K562 (cell line): ENCODE results near the gene OCA2. TPM values are rescaled to one million over a fixed set of nuclear protein-coding genes. Genes with fewer than 3 reads are reported as not detected.

ENCODE experiments used
- ATAC-seq: fragments of 200-7000 bp; cut with Tn5 transposase; 3 replicates; pipeline ENCODE4 v1.9.1; 2020; ENCODE audit warnings: moderate library complexity
- BruUV-seq: library from RNA; stranded (reverse); fragments of 400-500 nt; replicated peaks from 2 replicates; lab custom pipeline; 2021; lab: Mats Ljungman, UMichigan
- CTCF ChIA-PET: fragments of 300-600 bp; formaldehyde crosslinking; extraction: SDS; loops from one replicate; lab custom pipeline; 2021; ENCODE audit warnings: low intra/inter-chr PET ratio; lab: Yijun Ruan, JAX
- POLR2A ChIA-PET: fragments of 300-600, 350-650 bp; sonication (Branson Sonifier 250); formaldehyde crosslinking; extraction: SDS; loops from one replicate; lab custom pipeline; 2021; ENCODE audit warnings: antibody characterized with exemption, inconsistent platforms; lab: Yijun Ruan, JAX
- DNase-seq, 4 experiments: peaks; one replicate each; pipeline versions ENCODE4 v3.0.0 to v3.0.0-alpha.2; 2011 to 2018; ENCODE audit warnings: low spot score in 3 of 4, mixed read lengths in 3 of 4; ENCODE audit errors: extremely low read depth in 1 of 4
- FAIRE-seq: peaks from 2 replicates; lab custom pipeline; 2011; peaks lifted over from hg19 to GRCh38; lab: Jason Lieb, UNC
- H2AFZ ChIP-seq: 2 replicates; pipeline ENCODE4 v1.6.0; 2011; ENCODE audit warnings: low read depth, low read length, control low read depth, inconsistent platforms
- H3K27ac ChIP-seq: fragments of 200-600 bp; 3 replicates; pipeline ENCODE4 v1.8.0; 2011; ENCODE audit warnings: low read depth, mild to moderate bottlenecking, control low read depth, inconsistent platforms, low read length, moderate library complexity, mixed read lengths; ENCODE audit errors: extremely low read depth
- H3K27me3 ChIP-seq, 2 experiments: fragments of 300-600 bp in 1 of 2; 2 replicates in 1 of 2; 3 replicates in 1 of 2; pipeline versions ENCODE4 v1.6.0 to v1.8.0; 2011; ENCODE audit warnings: inconsistent platforms in 2 of 2, low read length in 2 of 2, mild to moderate bottlenecking in 1 of 2, mixed read lengths in 1 of 2, moderate library complexity in 1 of 2; ENCODE audit not compliant: control insufficient read depth in 2 of 2, insufficient read depth in 2 of 2
- H3K36me3 ChIP-seq: fragments of 300-600 bp; 3 replicates; pipeline ENCODE4 v1.8.0; 2011; ENCODE audit warnings: mild to moderate bottlenecking, low read length, inconsistent platforms; ENCODE audit not compliant: control insufficient read depth, insufficient read depth
- H3K4me1 ChIP-seq, 2 experiments: fragments of 200-600 bp in 1 of 2; replicated peaks in 1 of 2; 2 replicates in 1 of 2; 3 replicates in 1 of 2; pipeline versions ENCODE4 v1.5.1 to v1.8.0; 2011; ENCODE audit warnings: inconsistent platforms in 2 of 2, low read length in 2 of 2, mild to moderate bottlenecking in 1 of 2, mixed read lengths in 1 of 2, moderate library complexity in 1 of 2; ENCODE audit not compliant: control insufficient read depth in 2 of 2, insufficient read depth in 2 of 2
- H3K4me2 ChIP-seq: 2 replicates; pipeline ENCODE4 v1.6.1; 2011; ENCODE audit warnings: low read length, control low read depth, inconsistent platforms, mixed read lengths; ENCODE audit not compliant: insufficient read depth
- H3K4me3 ChIP-seq: fragments of 200-600 bp; sonication (generic), shearing (Covaris generic); 2 replicates; pipeline ENCODE4 v1.5.1; 2016; ENCODE audit warnings: control low read depth, inconsistent platforms
- H3K79me2 ChIP-seq: fragments of 200-600 bp; 3 replicates; pipeline ENCODE4 v1.8.0; 2011; ENCODE audit warnings: low read length, inconsistent platforms; ENCODE audit not compliant: control insufficient read depth, insufficient read depth
- H3K9ac ChIP-seq, 2 experiments: 2 replicates each; pipeline versions ENCODE4 v1.6.0 to v1.6.1; 2011; ENCODE audit warnings: low read depth in 2 of 2, low read length in 2 of 2, control low read depth in 1 of 2, inconsistent platforms in 1 of 2, mild to moderate bottlenecking in 1 of 2, mixed read lengths in 1 of 2; ENCODE audit not compliant: insufficient read depth in 1 of 2
- H3K9me1 ChIP-seq: one replicate; pipeline ENCODE4 v1.6.0; 2011; ENCODE audit warnings: inconsistent platforms, mild to moderate bottlenecking, low read length, moderate library complexity; ENCODE audit not compliant: control insufficient read depth, insufficient read depth
- H3K9me3 ChIP-seq: replicated peaks from 2 replicates; pipeline ENCODE4 v1.5.1; 2011; ENCODE audit warnings: low read depth, low read length, inconsistent platforms; ENCODE audit not compliant: control insufficient read depth, insufficient read depth
- H4K20me1 ChIP-seq: replicated peaks from 2 replicates; pipeline ENCODE4 v1.6.1; 2011; ENCODE audit warnings: low read length, inconsistent platforms, mixed read lengths; ENCODE audit not compliant: control insufficient read depth, insufficient read depth
- ARNT ChIP-seq, 2 experiments: fragments of 450-650 bp; IDR thresholded peaks; 2 replicates each; pipeline ENCODE4 v1.6.1; 2016; ENCODE audit warnings: mild to moderate bottlenecking in 1 of 2
- DLX4 ChIP-seq: fragments of 250-450 bp; sonication (Bioruptor Pico); IDR thresholded peaks from 2 replicates; pipeline ENCODE4 v1.6.1; 2021; ENCODE audit warnings: mild to moderate bottlenecking
- E2F3 ChIP-seq: fragments of 250-450 bp; sonication (Bioruptor Pico); IDR thresholded peaks from 2 replicates; pipeline ENCODE4 v1.4.0; 2020; ENCODE audit warnings: mild to moderate bottlenecking
- HDAC6 ChIP-seq: IDR thresholded peaks from 2 replicates; pipeline ENCODE4 v1.6.1; 2012; ENCODE audit warnings: low read depth, mild to moderate bottlenecking, control low read depth, inconsistent platforms, low read length, moderate library complexity
- JUND ChIP-seq, 2 experiments: IDR thresholded peaks; 2 replicates in 1 of 2; 3 replicates in 1 of 2; pipeline ENCODE4 v1.6.1; 2011; ENCODE audit warnings: borderline replicate concordance in 2 of 2, low read depth in 2 of 2, low read length in 2 of 2, improper control_type of control experiment in 1 of 2, missing biosample characterization in 1 of 2, missing genetic modification characterization in 1 of 2, missing genetic modification reagents in 1 of 2
- PCBP1 ChIP-seq: fragments of 200-400 bp; formaldehyde crosslinking; IDR thresholded peaks from 2 replicates; pipeline ENCODE4 v1.6.1; 2018; ENCODE audit warnings: mild to moderate bottlenecking, low read depth, low read length; ENCODE audit not compliant: poor library complexity, severe bottlenecking
- SNRNP70 ChIP-seq: fragments of 200-400 bp; formaldehyde crosslinking; optimal IDR thresholded peaks from 2 replicates; pipeline ENCODE3; 2017; ENCODE audit warnings: low read depth, low read length
- SP2 ChIP-seq: IDR thresholded peaks from 2 replicates; pipeline ENCODE4 v1.6.1; 2011; ENCODE audit warnings: mild to moderate bottlenecking, low read depth, low read length, moderate library complexity; ENCODE audit not compliant: poor library complexity, severe bottlenecking; ENCODE audit errors: extremely low read depth
- TARDBP ChIP-seq: fragments of 450-650 bp; IDR thresholded peaks from 2 replicates; pipeline ENCODE4 v1.6.1; 2016
- TRIM25 ChIP-seq: fragments of 450-650 bp; IDR thresholded peaks from 2 replicates; pipeline ENCODE4 v1.7.0; 2016; ENCODE audit warnings: borderline replicate concordance
- ZBTB17 ChIP-seq: fragments of 450-650 bp; formaldehyde crosslinking; IDR thresholded peaks from 2 replicates; pipeline ENCODE4 v1.4.0; 2020; ENCODE audit warnings: mild to moderate bottlenecking
- ZC3H4 ChIP-seq: sonication (generic); formaldehyde crosslinking; IDR thresholded peaks from 2 replicates; pipeline ENCODE4 v1.9.0; 2021; ENCODE audit warnings: missing genetic modification reagents, borderline replicate concordance
- ZNF282 ChIP-seq: sonication (generic); formaldehyde crosslinking; IDR thresholded peaks from 2 replicates; pipeline ENCODE4 v1.8.1; 2023; ENCODE audit warnings: missing genetic modification reagents
- ZNF316 ChIP-seq: fragments of 450-650 bp; IDR thresholded peaks from 2 replicates; pipeline ENCODE4 v1.6.1; 2016
- ZNF444 ChIP-seq: fragments of 250-450 bp; sonication (Bioruptor Pico); IDR thresholded peaks from 2 replicates; pipeline ENCODE4 v1.4.0; 2020; ENCODE audit warnings: mild to moderate bottlenecking, moderate library complexity
- ZNF766 ChIP-seq: fragments of 200-800 bp; sonication (Bioruptor generic); conservative IDR thresholded peaks from 2 replicates; pipeline ENCODE4 v1.6.1; 2016; ENCODE audit warnings: missing genetic modification characterization, missing compliant biosample characterization
- WGBS: fragments of 100-300 bp; shearing (Covaris generic); methylation state at CpG from one replicate; pipeline ENCODE4 v1.1.6; 2016; ENCODE audit warnings: low coverage, mixed read lengths; ENCODE audit not compliant: insufficient coverage; ENCODE audit errors: missing lambda C conversion rate; 5-methylcytosine and 5-hydroxymethylcytosine counted together
- in situ Hi-C: fragments of 300-500 bp; cut with MboI; formaldehyde crosslinking; loops from 4 replicates; pipeline ENCODE4 v1.15.0; 2018; ENCODE audit warnings: inconsistent platforms, mixed read lengths
- intact Hi-C: fragments of 100-400 bp; cut with micrococcal nuclease; formaldehyde crosslinking; loops from 2 replicates; pipeline ENCODE4 v1.14.2; 2022
- polyA plus RNA-seq, 8 experiments: library from polyadenylated mRNA; depleted of rRNA in 4 of 8; stranded (reverse) in 5 of 8; unstranded in 3 of 8; fragments of >200 nt; fragmentation: Nextera tagmentation in 2 of 8; fragmentation: Illumina TruSeq in 1 of 8; extraction: Ambion mirVana in 2 of 8; extraction: Trizol in 1 of 8; gene quantifications; 2 replicates each; pipeline versions ENCODE4 v1.2.1 to v1.2.3, GENCODE V29; 2011 to 2014; ENCODE audit warnings: inconsistent platforms in 1 of 8, missing spikeins in 1 of 8
- total RNA-seq, 7 experiments: library from RNA; depleted of rRNA in 6 of 7; stranded (reverse); fragments of >200 nt in 6 of 7; fragmentation: Illumina TruSeq in 2 of 7; extraction: Trizol in 2 of 7; gene quantifications; 2 replicates each; pipeline versions ENCODE4 v1.2.1 to v1.2.3, GENCODE V29; 2011 to 2021; ENCODE audit warnings: low replicate concordance in 1 of 7

Gene OCA2
- total and polyA plus RNA-seq, 9 of the 15 experiments (the other 6 are each of a cell fraction or from before 2014, with no cell fraction given) = 0.07 to 0.59 (median 0.17) TPM; not detected in 1

GRCh38 chr15:27903405-27903804 is 195.7 kb downstream of the OCA2 start:
- Histone ChIP-seq H3K79me2 (no peaks in the 10 kb centered on the region), H3K9me3 (no peaks in the 10 kb centered on the region), H4K20me1 (no peaks in the 10 kb centered on the region), H3K27ac (no peak overlapping the region), H3K4me3 (no peak overlapping the region), H3K27me3 (peaks cover 13 to 29% of the 10 kb centered on the region in 2 experiments; a peak in 4 of 5 replicates), H3K9ac (no peak overlapping the region), H3K36me3 (no peaks in the 10 kb centered on the region), H2AFZ (no peak overlapping the region), H3K4me2 (no peak overlapping the region), H3K4me1 (peaks cover 0 to 7% of the 10 kb centered on the region in 2 experiments; a peak in 1 of 5 replicates), H3K9me1 (no peaks in the 10 kb centered on the region)
- DNase-seq = no peak
- no peak for TF ChIP-seq ZNF766
- no peak for TF ChIP-seq E2F3 (CRISPR knock-in tag)
- TF ChIP-seq PCBP1 = no peak
- no peak for TF ChIP-seq JUND (IDR thresholded peaks at IDR 0.05; ENCODE audit: borderline replicate concordance, low read depth, low read length)
- no peak for TF ChIP-seq JUND (tag; IDR thresholded peaks at IDR 0.05; ENCODE audit: borderline replicate concordance, low read depth, low read length)
- no peak for TF ChIP-seq ZNF316
- no peak for TF ChIP-seq TARDBP
- no peak for TF ChIP-seq DLX4 (CRISPR knock-in tag)
- no peak for TF ChIP-seq ARNT (IDR thresholded peaks at IDR 0.05)
- no peak for TF ChIP-seq ZNF282 (CRISPR knock-in tag)
- no peak for TF ChIP-seq TRIM25
- no peak for TF ChIP-seq SP2
- TF ChIP-seq ZNF444 = no peak
- TF ChIP-seq ZC3H4 (CRISPR knock-in tag) = no peak
- no peak for TF ChIP-seq SNRNP70
- no peak for TF ChIP-seq HDAC6
- TF ChIP-seq ZBTB17 (CRISPR knock-in tag) = no peak
- ATAC-seq = no peak
- no peak for FAIRE-seq
- WGBS = 1% methylated on average over 9 of the region's 9 CpGs
- ChIA-PET CTCF (no interaction called here), POLR2A (interaction anchor here (0.6 to 1.3 kb wide), 3 partner anchors 11 to 95 kb away, joined by 3 to 5 read pairs (median 4); no protein-coding TSS in a partner anchor)
- intact Hi-C loops (no loop called here), in situ Hi-C loops (no loop called here)
- no TSS peak for BruUV-seq
